HT-29 (cell line): ENCODE data around the gene MITF. TPM values are rescaled to one million over a fixed set of nuclear protein-coding genes. Genes with fewer than 3 reads are reported as not detected.
A peak's percentile ranks its signal among the peaks of the same experiment; 100 is the strongest.

Experiments used
- DNase-seq: peaks from one replicate; pipeline ENCODE4 v3.0.0-alpha.2; 2015; ENCODE audit warnings: low spot score
- total RNA-seq: library from RNA; depleted of rRNA; stranded (reverse); fragments of >200 nt; shearing (Covaris generic); gene quantifications from 2 replicates; pipeline ENCODE4 v1.2.3, GENCODE V29; 2014

Gene MITF
- total RNA-seq, 1 experiment from 2014 or later, result not detected

DNA sequence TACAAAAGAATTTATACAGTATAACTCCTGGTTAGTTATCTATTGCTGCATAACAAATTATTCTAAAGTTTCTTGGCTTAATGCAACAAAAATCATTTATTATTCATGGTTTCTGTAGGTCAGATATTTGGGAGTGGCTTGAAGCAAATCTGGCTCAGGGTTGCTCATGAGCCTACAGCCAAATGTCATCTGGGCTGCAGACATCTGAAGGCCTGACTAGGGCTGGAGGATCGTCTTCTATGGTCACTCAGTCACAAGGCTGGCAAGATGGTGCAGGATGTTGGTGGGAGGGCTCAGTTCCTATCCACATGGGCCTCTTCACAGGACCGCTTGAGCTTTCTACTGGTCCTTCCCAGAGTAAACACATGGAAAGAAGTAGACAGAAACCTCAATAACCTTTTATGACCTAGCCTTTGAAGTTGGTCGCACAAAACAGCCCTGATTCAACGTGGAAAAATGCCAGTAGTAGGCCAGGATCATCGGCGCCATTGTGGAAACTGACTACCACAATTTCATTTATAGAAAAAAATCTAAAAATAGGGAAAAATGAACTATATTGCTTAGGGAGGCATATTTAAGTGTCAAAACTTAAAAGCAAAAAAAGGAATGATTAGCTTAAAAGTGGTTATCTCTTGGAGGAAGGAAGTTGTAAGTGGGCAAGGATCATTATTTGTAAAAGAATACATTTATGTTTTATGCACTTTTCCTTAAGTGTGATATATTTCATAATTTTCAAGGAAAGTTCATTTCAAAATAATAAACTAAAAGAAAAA lies 9.9 kb upstream of the MITF start:
- DNase-seq, result no peak

- DNase-seq, result no peak
These were observed 8.2 kb upstream of the MITF start for GRCh38 chr3:69731080-69731479.

- DNase-seq, result no peak
These were observed 3.4 kb upstream of the MITF start for GRCh38 chr3:69735893-69736292.

DNA sequence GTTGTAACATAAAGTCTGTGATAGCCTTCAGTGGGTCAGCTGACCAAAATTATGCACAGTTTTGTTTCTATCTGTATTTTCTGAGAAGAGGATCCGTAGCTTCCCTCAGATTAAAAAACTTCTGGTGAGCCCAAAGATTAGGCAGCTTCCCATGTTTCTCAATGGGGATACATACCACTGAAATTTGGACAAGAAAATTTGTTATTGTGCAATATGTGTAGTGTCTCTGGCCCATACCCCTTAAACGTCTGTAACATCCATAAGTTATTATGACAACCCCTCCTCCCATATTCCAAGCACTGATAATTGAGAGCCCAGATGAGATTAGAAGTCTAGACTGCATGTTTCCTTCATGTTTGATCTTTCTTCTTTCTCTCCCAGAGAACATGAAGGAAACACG lies 1.9 kb upstream of the MITF start:
- no peak for DNase-seq

DNA sequence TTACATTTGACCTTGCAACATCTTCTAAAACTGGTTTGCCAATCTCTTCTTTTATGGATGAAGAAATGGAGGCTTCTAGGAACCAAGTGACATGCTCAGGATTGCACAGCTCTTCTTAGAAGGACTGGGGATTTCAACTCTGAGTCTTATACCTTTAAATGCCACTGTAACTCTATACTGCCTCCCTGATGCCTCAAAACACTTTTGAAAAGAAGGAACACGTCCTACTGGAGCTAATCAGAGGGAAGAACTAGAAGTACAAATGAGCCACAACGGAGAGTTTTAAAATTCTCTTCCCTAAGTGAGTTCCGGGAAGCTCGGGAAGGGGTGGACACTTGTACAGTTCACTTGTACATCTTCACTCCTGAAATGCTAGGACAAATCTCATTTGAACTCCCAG lies 949 bp upstream of the MITF start:
- no peak for DNase-seq

DNA sequence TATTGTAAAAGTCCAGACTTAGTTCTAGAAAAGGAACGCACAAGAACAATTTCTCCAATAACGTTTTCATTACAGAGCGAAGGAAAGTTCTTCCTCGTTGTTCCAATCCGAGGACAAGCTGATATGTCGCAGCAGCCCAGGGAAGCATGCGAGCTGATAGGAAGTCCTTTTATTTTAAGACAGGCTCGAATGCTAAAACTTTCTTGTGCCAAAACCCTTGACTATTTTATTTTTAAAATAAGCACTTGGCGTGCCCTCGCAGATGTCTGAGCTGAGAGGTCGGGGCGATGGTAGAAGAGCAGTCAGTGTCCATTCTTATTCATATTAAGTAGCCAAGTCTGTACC lies 433 bp upstream of the MITF start:
- DNase-seq, result no peak

- DNase-seq, result peak; percentile 15
These were observed 1.1 kb downstream of the MITF start for GRCh38 chr3:69740103-69741021.

DNA sequence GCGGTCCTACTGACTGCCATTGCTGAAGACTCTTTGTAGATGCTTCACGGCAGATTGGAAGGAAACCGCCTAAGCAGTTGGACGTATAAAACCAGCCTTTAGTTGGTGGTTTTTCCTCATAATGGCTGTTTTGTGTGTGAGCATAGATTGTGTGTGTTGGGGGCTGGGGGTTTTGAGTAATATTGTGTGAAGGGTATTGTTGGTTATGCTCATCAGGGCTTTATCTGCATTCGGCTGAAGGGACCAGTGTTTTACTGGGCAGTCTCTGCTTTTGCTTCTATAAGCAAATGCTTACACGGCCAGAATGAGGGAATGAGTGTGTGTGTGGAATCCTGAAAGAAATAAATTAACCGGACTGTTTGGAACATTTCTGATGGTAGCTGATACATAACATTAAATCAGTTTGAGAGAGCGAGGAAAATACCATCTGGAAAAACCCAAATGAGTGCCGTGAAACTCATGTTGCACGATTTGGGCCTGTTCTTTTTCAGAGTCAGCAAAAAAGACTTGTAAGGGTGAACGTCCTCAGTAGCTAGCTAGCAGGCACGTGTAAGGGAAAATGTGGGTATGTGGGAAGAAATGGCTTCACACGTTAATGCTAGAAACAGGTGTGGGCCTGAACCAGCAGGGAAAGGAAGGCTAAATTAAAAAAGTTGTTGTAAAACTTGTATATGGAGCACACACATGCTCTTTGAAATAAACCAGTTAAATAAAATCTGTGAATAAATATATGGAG lies 1.9 kb downstream of the MITF start:
- DNase-seq, result no peak

DNA sequence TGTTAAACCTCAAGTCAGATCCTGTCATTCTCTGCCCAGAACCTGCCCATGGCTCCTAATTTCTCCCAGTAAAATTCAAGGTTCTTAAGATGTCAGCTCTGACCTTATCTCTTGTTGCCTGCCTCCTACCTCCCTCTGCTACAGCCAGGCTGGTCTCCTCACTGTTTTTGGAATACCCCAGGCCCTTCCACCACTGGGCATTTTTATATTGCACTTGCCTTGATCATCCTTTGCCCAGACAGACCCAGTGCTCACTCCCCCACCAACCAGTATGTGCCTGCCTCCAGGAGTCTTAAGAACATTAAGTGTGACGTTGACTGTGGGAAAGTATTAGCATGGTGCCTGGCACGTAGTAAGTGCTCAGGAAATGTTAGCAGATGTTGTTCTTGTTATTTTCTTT lies 3.1 kb downstream of the MITF start:
- DNase-seq, result no peak

- no peak for DNase-seq
These were observed 5.0 kb downstream of the MITF start for GRCh38 chr3:69743975-69744906.

DNA sequence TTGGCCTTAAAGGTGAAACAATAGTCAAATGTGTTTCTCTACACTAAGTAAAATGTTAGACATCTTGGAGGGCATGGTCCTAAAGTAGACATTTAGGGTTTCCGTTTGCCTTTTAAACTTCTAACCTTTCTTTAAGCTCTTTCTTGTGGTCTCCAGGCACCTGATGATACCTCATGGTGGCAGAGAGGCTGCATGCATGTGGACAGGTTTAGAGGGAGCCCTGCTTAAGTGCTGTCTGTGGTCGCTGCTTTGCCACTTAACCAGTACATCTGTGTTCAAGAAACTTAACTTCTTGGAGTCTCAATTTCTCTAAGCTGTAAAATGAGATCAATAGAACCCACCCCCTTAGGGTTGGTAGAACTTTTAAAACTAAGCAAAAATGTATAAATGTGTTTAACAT lies 6.2 kb downstream of the MITF start:
- DNase-seq, result no peak

DNA sequence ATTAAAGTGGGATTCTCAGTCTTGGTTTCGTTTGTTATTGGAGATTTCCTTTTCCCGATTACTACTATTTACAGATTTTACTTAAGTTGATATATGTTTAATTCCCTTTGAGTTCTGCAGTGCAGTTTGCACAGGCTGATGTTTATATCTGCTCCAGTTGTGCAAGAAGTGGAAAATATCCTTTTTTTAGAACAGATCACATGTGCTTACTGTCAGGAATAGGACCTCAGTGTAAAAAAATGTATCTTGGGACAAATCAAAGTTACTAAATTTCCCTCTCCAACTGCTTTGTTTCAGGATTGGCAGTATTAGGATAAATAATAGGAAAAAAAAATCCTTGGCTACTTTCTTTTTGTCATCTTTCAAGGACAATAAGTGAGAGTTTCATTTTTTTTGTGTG lies 6.9 kb downstream of the MITF start:
- DNase-seq, result no peak

DNA sequence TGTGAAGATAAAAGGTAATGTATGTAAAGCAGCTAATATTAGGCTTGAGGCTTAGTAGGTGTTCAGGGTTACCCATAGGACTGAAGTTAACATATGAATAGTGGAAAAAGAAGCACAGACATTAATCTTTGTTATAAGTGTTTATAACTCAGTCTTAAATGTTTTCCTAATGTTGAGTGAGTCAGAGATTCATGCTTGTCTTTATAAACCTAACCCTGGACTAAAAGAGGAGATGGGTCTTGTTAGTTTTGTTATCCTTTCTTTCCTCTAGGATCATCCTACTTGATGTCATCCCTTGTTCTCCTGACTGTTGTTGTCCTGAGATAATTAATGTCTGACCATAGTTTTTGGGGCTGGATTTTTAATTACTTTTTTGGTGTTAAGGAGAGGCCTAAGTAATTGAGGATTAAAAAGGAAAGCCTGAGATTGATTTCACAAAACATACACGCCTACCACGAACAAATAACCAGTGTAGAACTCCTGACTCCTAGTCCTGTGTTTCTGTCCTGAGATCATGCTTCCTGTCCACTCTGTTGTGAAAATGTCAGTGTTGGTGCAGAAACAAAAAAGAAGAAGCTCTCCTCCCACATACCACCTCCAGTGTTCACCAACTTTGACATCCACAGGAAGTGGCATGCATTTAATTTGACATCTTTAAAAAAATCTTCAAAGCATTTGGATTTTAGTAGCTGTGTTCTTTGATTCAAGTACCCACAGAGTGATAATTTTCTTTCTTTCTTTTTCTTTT lies 8.4 kb downstream of the MITF start:
- no peak for DNase-seq

- DNase-seq, result no peak
These were observed 9.2 kb downstream of the MITF start for GRCh38 chr3:69748503-69748902.

GRCh38 chr3:69749461-69749860 lies 10.2 kb downstream of the MITF start:
- no peak for DNase-seq

DNA sequence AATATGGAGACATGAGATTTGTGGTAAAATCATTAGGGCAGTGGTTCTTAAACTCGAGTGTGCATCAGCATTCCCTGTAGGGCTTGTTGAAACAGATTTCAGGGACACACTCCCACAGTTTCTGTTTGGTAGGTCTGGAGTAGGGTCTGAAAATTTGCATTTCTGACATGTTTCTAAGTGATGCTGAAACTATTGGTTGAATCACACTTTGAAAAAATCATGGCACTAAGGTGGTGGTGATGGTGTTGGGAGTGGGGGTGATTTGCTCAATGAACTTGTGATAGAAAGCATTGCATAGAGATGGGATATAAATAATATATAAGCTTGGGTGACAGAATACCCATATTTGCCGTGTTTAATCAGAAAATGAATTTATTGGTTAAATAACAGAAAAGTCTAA lies 11.3 kb downstream of the MITF start:
- DNase-seq, result no peak

DNA sequence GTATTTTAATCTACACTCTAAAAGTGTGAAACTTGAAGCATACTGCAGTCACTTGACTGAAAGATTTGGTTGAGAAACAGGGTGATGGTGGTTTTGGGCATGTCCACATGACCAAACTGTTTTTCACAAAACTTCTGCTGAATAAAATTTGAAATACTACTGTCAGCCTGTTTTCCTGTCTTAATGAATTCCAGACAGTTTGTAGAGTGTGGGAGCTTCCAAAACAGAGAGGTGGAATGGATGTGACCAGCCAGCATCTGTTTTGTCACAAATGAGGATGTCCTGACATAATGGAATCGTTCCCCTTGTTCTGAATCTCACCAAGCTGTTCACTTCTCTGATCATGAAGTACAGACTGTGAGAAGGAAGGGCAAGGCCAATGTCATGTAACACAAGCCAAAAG lies 11.8 kb downstream of the MITF start:
- no peak for DNase-seq

GRCh38 chr3:69752241-69752640 lies 13.0 kb downstream of the MITF start:
- DNase-seq, result no peak

DNA sequence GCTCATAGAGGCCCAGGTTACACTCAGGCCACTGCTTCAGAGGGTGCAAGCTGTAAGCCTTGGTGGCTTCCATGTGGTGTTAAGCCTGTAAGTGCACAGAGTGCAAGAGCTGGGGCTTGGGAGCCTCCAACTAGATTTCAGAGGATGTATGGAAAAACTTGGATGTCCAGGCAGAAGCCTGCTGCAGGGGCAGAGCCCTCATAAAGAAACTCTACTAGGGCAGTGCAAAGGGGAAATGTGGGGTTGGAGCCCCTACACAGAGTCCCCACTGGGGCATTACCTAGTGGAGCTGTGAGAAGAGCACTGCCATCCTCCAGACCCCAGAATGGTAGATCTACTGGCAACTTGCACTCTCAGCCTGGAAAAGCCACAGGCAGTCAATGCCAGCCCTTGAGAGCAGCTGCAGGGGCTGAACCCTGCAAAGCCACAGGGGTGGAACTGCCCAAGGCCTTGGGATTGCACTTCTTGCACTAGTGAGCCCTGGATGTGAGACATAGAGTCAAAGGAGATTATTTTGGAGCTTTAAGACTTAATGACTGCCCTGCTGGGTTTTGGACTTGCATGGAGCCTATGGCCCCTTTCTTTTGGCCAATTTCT lies 14.0 kb downstream of the MITF start:
- DNase-seq, result no peak

DNA sequence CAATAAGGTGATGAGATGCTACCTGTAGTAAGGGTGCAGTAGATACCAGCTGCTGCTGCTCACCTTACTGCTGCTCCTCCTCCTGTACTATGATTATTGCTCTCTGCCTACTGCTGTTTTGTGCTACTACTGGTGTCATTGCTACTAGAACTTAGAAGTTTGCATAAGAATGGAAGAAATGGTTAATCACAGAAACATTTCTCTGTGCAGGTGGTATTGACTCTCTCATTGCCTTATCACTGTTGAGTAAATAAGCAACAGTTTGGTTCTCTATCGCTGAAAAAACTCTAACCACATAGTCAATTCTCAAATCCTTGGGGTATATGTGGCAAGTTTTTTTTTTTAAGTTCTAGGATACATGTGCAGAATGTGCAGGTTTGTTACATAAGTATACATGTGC lies 16.5 kb downstream of the MITF start:
- no peak for DNase-seq
